Vagina (tissue), 2 donors: ENCODE data around the gene ARGLU1. TPM values are rescaled to one million over a fixed set of nuclear protein-coding genes. Genes with fewer than 3 reads are reported as not detected.

Experiments used
- DNase-seq, 2 donors: peaks; one replicate each; pipeline ENCODE4 v3.0.0-alpha.2; 2017; ENCODE audit errors: extremely low spot score in 2 of 2
- H3K27ac ChIP-seq: fragments of 200-600 bp; sonication (generic); one replicate; pipeline ENCODE4 v1.5.1; 2019
- H3K27me3 ChIP-seq: fragments of 200-600 bp; sonication (generic); one replicate; pipeline ENCODE4 v1.5.1; 2019
- H3K36me3 ChIP-seq, 2 donors: fragments of 200-600 bp; sonication (generic); one replicate each; pipeline ENCODE4 v1.5.1; 2017 to 2019
- H3K4me1 ChIP-seq: fragments of 200-600 bp; sonication (generic); one replicate; pipeline ENCODE4 v1.5.1; 2019
- H3K4me3 ChIP-seq, 2 donors: fragments of 200-600 bp; sonication (generic); 1 replicate in 1 of 2; 2 replicates in 1 of 2; pipeline ENCODE4 v1.5.1; 2016 to 2019
- H3K9me3 ChIP-seq: fragments of 200-600 bp; sonication (generic); one replicate; pipeline ENCODE4 v1.5.1; 2019
- CTCF ChIP-seq, 3 experiments: fragments of 450-650 bp in 2 of 3; fragments of 200-600 bp in 1 of 3; sonication (generic) in 1 of 3; IDR thresholded peaks; one replicate each; pipeline ENCODE4 v1.5.1; 2017 to 2019; ENCODE audit warnings: antibody characterized with exemption in 3 of 3, mild to moderate bottlenecking in 2 of 3, moderate library complexity in 2 of 3
- POLR2A ChIP-seq, 2 donors: fragments of 450-650 bp; IDR thresholded peaks; one replicate each; pipeline ENCODE4 v1.6.1; 2017; ENCODE audit warnings: antibody characterized with exemption in 2 of 2, mild to moderate bottlenecking in 2 of 2, moderate library complexity in 2 of 2
- POLR2AphosphoS5 ChIP-seq, 2 donors: sonication (generic); formaldehyde crosslinking; IDR thresholded peaks; one replicate each; pipeline ENCODE4 v1.9.0; 2017; ENCODE audit warnings: antibody characterized with exemption in 2 of 2, mild to moderate bottlenecking in 2 of 2, low read depth in 1 of 2; ENCODE audit not compliant: insufficient read depth in 1 of 2
- intact Hi-C: fragments of 100-400 bp; cut with DNase I; formaldehyde crosslinking; loops from one replicate; pipeline ENCODE4 v1.15.1; 2023
- total RNA-seq: library from RNA; depleted of rRNA; stranded (reverse); fragments of >200 nt; gene quantifications from one replicate; pipeline ENCODE4 v1.2.3, GENCODE V29; 2016

ARGLU1 gene
- total RNA-seq, 1 donor from 2014 or later = 88.9 TPM

DNA sequence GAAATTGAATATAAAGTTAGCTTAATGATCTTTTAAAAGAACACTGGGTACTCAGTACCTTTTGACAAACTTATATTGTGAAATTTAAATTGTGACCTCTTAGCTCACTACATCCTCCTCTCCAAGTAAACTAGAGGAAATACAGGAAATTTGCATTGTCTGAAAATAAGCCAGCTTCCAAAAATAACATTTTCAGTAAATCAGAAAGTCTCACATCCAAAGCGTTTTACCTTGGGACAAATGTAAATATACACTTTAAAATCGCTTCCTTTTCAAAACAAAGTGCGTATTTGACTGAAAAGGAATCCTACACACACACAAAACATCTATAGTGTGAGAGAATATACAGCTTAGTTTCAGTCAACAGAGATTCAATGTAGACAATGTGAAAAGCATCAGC lies 30.4 kb downstream of the ARGLU1 start:
- no peak overlapping the region for H3K27ac ChIP-seq
- no peak overlapping the region for H3K4me3 ChIP-seq
- no peaks in the 10 kb centered on the region for H3K27me3 ChIP-seq
- no peak for DNase-seq
- H3K36me3 ChIP-seq = peaks cover 0 to 22% of the 10 kb centered on the region in 2 donors
- no peaks in the 10 kb centered on the region for H3K9me3 ChIP-seq
- no peak for TF ChIP-seq POLR2AphosphoS5 (IDR thresholded peaks at IDR 0.05; ENCODE audit: insufficient read depth in 1 of 2, low read depth in 1 of 2)
- TF ChIP-seq POLR2A (IDR thresholded peaks at IDR 0.05) = no peak
- no peak for TF ChIP-seq CTCF (IDR thresholded peaks at IDR 0.05)
- H3K4me1 ChIP-seq = peaks cover 12% of the 10 kb centered on the region
- intact Hi-C loops = loop anchor here (10.0 kb wide), 1 partner anchor 377 kb away; no protein-coding TSS in a partner anchor

- peak overlapping the region; percentile 74 to 83 for H3K4me3 ChIP-seq
- H3K9me3 ChIP-seq = no peaks in the 10 kb centered on the region
- peaks cover 0 to 18% of the 10 kb centered on the region in 2 donors for H3K36me3 ChIP-seq
- H3K4me1 ChIP-seq = peaks cover 23% of the 10 kb centered on the region
- intact Hi-C loops = loop anchor here (10.0 kb wide), 1 partner anchor 378 kb away; no protein-coding TSS in a partner anchor
- no peak for DNase-seq
- peak overlapping the region; percentile 95 for H3K27ac ChIP-seq
- TF ChIP-seq CTCF (IDR thresholded peaks at IDR 0.05) (peak; percentile 86 to 88 (median 86)), POLR2AphosphoS5 (IDR thresholded peaks at IDR 0.05; ENCODE audit: insufficient read depth in 1 of 2, low read depth in 1 of 2) (peak; percentile 43 to 55), POLR2A (IDR thresholded peaks at IDR 0.05) (no peak)
- no peaks in the 10 kb centered on the region for H3K27me3 ChIP-seq
These were observed 31.5 kb downstream of the ARGLU1 start for GRCh38 chr13:106536244-106537034.

DNA sequence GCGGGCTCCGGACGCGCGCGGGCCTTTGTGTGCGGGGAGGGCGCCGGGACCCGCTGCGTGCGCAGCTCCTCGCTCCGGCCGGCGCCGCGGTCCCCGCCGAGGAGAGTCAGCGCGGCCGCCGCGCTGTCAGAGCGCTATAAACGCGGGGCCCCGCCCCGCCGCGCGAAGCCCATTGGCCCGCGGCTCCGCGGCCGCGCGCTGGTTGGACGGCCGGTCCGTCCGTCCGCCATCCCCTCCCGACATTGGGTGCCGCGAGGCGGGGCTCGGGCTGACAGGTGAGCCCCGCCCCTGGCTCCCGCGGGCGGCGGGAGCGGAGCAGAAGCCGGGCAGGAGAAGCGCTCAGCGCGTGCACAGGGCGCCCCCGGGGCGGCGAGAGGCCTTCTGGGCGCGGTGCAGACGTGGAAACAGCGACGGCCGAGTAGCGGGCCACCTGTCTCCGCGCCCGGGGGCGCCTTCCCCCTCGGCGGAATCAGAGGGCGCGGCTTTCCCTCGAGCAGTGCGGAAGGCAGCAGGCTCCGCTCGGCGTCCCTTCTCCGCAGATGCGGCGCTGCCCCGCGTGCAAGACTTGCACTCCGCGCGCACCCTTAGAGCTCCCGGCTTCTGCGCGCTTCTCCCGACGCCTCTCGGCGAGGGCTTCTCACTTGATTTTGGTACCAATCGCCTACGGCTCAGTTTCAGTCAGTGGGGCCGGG lies 32.2 kb downstream of the ARGLU1 start, which contains the start of gene EFNB2:
TSS of gene EFNB2 (minus strand) at position 111 of the 692 bp plus-strand sequence. CDS start 698 bp downstream, outside the sequence.
- peak within 1 kb of the TSS; percentile 74 to 83 for H3K4me3 ChIP-seq
- no peak for DNase-seq
- peaks cover 0 to 10% of the 10 kb centered on the region in 2 donors for H3K36me3 ChIP-seq
- TF ChIP-seq POLR2AphosphoS5 (IDR thresholded peaks at IDR 0.05; ENCODE audit: insufficient read depth in 1 of 2, low read depth in 1 of 2) = peak in 1 of 2 donors; percentile 56
- peak; percentile 91 to 93 for TF ChIP-seq POLR2A (IDR thresholded peaks at IDR 0.05)
- no peak for TF ChIP-seq CTCF (IDR thresholded peaks at IDR 0.05)
- intact Hi-C loops = loop anchor here (10.0 kb wide), 1 partner anchor 379 kb away; no protein-coding TSS in a partner anchor
- H3K27me3 ChIP-seq = no peaks in the 10 kb centered on the region
- peak within 1 kb of the TSS; percentile 95 for H3K27ac ChIP-seq
- H3K4me1 ChIP-seq = peaks cover 26% of the 10 kb centered on the region
- no peaks in the 10 kb centered on the region for H3K9me3 ChIP-seq

DNA sequence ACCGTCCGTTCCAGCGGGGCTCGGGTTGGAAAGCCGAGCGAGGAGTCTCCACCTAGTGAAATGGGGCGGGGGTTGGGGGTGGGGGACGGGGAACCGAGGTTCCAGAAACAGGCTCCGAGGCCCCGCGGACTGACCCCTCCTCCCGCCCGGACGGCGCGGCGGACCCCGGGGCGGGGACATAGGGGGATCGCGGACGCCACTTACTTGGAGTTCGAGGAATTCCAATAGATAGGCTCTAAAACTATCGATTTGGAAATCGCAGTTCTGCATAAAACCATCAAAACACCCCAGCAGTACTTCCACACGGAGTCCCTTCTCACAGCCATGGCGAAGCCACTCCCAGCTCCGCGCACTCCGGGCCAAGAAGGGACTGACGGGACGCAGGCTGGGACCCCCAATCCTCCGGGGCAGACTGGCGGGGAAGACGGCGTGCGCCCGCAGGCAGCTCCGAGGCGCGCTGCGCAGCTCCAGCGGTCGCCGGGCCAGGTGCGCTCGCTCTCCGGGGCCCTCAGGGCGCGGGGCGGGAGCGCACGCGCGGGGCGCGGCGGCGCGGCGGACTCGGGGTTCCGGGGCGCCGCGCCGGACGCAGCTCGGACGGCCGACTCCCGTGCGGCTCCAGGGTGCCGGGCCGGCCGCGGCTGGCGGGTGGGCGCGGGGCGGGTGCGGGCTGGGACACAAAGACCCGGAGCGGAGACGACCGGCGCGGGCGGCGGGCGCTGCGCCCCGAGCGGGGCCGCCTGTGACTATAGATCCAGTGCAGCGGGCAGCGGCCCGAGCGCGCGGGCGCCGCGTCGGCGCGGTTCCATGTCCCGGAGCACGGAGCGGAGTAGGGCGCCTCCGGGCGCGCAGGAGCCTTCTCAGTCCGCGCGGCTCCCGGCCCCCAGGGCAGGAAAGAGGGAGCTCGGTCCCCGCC lies 33.0 kb downstream of the ARGLU1 start:
- Histone ChIP-seq H3K9me3 (no peaks in the 10 kb centered on the region), H3K4me1 (peaks cover 32% of the 10 kb centered on the region), H3K27ac (peak overlapping the region; percentile 95), H3K27me3 (no peaks in the 10 kb centered on the region), H3K4me3 (peak overlapping the region; percentile 74 to 83), H3K36me3 (peaks cover 0 to 2% of the 10 kb centered on the region in 2 donors)
- intact Hi-C loops = loop anchor here (10.0 kb wide), 1 partner anchor 380 kb away; no protein-coding TSS in a partner anchor
- TF ChIP-seq CTCF (IDR thresholded peaks at IDR 0.05) (no peak), POLR2AphosphoS5 (IDR thresholded peaks at IDR 0.05; ENCODE audit: insufficient read depth in 1 of 2, low read depth in 1 of 2) (no peak), POLR2A (IDR thresholded peaks at IDR 0.05) (no peak)
- no peak for DNase-seq
